Glutamatergic neuron (in vitro differentiated cells): ENCODE results near the gene ABCB7. TPM values are rescaled to one million over a fixed set of nuclear protein-coding genes. Genes with fewer than 3 reads are reported as not detected.
A peak's percentile ranks its signal among the peaks of the same experiment; 100 is the strongest.
"Not testable (repeated sequence)": the region's sequence is repeated elsewhere in the genome, so short reads cannot be mapped to it uniquely, and the experiment has no call there.

ENCODE experiments used
- DNase-seq: peaks from one replicate; pipeline ENCODE4 v3.0.0; 2022
- H3K27ac Mint-ChIP-seq: one replicate; pipeline ENCODE4 v1.8.0; 2020; ENCODE audit warnings: mild to moderate bottlenecking, mixed read lengths, inconsistent platforms; ENCODE audit not compliant: unreplicated experiment
- H3K27me3 Mint-ChIP-seq: one replicate; pipeline ENCODE4 v1.8.0; 2020; ENCODE audit warnings: mild to moderate bottlenecking, moderate library complexity, mixed read lengths, inconsistent platforms; ENCODE audit not compliant: unreplicated experiment
- H3K36me3 Mint-ChIP-seq: one replicate; pipeline ENCODE4 v1.8.0; 2020; ENCODE audit warnings: mild to moderate bottlenecking, mixed read lengths, inconsistent platforms; ENCODE audit not compliant: unreplicated experiment
- H3K4me1 Mint-ChIP-seq: one replicate; pipeline ENCODE4 v1.8.0; 2020; ENCODE audit warnings: mild to moderate bottlenecking, low read depth, mixed read lengths, inconsistent platforms; ENCODE audit not compliant: unreplicated experiment
- H3K4me3 Mint-ChIP-seq: one replicate; pipeline ENCODE4 v1.8.0; 2020; ENCODE audit warnings: mild to moderate bottlenecking, mixed read lengths, inconsistent platforms; ENCODE audit not compliant: unreplicated experiment
- H3K9me3 Mint-ChIP-seq: one replicate; pipeline ENCODE4 v1.8.0; 2020; ENCODE audit warnings: mild to moderate bottlenecking, moderate library complexity, mixed read lengths, inconsistent platforms; ENCODE audit not compliant: unreplicated experiment
- CTCF ChIP-seq: fragments of 200-600 bp; sonication (generic); IDR thresholded peaks from one replicate; pipeline ENCODE4 v1.5.0; 2021; ENCODE audit not compliant: partially characterized antibody, unreplicated experiment
- long read RNA-seq: library from polyadenylated mRNA; unstranded; transcript quantifications from one replicate; pipeline ENCODE4 v2.0.0, GENCODE V29; 2020; ENCODE audit not compliant: unreplicated experiment
- total RNA-seq: library from RNA; stranded (reverse); fragmentation: NEBNext Ultra II Directional; extraction: Animal tissue kit (Norgen Biotek cat#: 25700); gene quantifications from one replicate; pipeline ENCODE4 v1.2.1, GENCODE V29; 2021; ENCODE audit not compliant: unreplicated experiment

Gene ABCB7
- total RNA-seq, result 30.5 TPM
- long read RNA-seq, full-length matches to known transcripts, result 19 of 22 reads
- long read RNA-seq, partial matches to known transcripts, result 1 of 22 reads
- long read RNA-seq, other reads (novel, unspliced or antisense), result 2 of 22 reads

- Mint-ChIP-seq H3K4me1 (peaks cover 1% of the 10 kb centered on the region), H3K27me3 (peaks cover 5% of the 10 kb centered on the region), H3K4me3 (peak within 1 kb of the TSS; percentile 99), H3K36me3 (no peaks in the 10 kb centered on the region), H3K9me3 (peaks cover 5% of the 10 kb centered on the region), H3K27ac (peak within 1 kb of the TSS; percentile 92)
- TF ChIP-seq CTCF, result no peak
- peak; percentile 55 for DNase-seq
Measured at GRCh38 chrX:75155827-75156525, at the start of gene ABCB7. Gene ABCB7, minus strand, starts transcription at chrX:75156283. Its CDS starts 11 bp downstream, at chrX:75156272.

GRCh38 chrX:75188415-75189206 is 32.5 kb upstream of the ABCB7 start:
- not testable (repeated sequence) for H3K9me3 Mint-ChIP-seq, DNase-seq, H3K27me3 Mint-ChIP-seq, H3K27ac Mint-ChIP-seq, H3K4me1 Mint-ChIP-seq, H3K36me3 Mint-ChIP-seq, H3K4me3 Mint-ChIP-seq

GRCh38 chrX:75181721-75182120 is 25.6 kb upstream of the ABCB7 start:
- no peaks in the 10 kb centered on the region for H3K4me1 Mint-ChIP-seq
- DNase-seq, result no peak
- H3K27me3 Mint-ChIP-seq, result no peaks in the 10 kb centered on the region
- H3K4me3 Mint-ChIP-seq, result no peak overlapping the region
- no peaks in the 10 kb centered on the region for H3K36me3 Mint-ChIP-seq
- no peak overlapping the region for H3K27ac Mint-ChIP-seq
- H3K9me3 Mint-ChIP-seq, result no peaks in the 10 kb centered on the region
- no peak for TF ChIP-seq CTCF

GRCh38 chrX:75179536-75180293 is 23.6 kb upstream of the ABCB7 start:
- not testable (repeated sequence) for DNase-seq, H3K9me3 Mint-ChIP-seq, H3K27me3 Mint-ChIP-seq, H3K27ac Mint-ChIP-seq, H3K4me1 Mint-ChIP-seq, H3K4me3 Mint-ChIP-seq, H3K36me3 Mint-ChIP-seq

GRCh38 chrX:75172257-75172890 is 16.3 kb upstream of the ABCB7 start:
- not testable (repeated sequence) for H3K36me3 Mint-ChIP-seq, H3K27ac Mint-ChIP-seq, H3K4me3 Mint-ChIP-seq, DNase-seq, H3K27me3 Mint-ChIP-seq, H3K9me3 Mint-ChIP-seq, H3K4me1 Mint-ChIP-seq

- Mint-ChIP-seq H3K27me3 (peaks cover 5% of the 10 kb centered on the region), H3K36me3 (no peaks in the 10 kb centered on the region), H3K9me3 (peaks cover 5% of the 10 kb centered on the region), H3K4me1 (no peaks in the 10 kb centered on the region), H3K27ac (no peak overlapping the region), H3K4me3 (no peak overlapping the region)
- DNase-seq, result no peak
- TF ChIP-seq CTCF, result no peak
Measured at GRCh38 chrX:75158054-75158453, 2.0 kb upstream of the ABCB7 start.
